HCT116 (cell line): ENCODE measurements around the gene EPHA8. TPM values are rescaled to one million over a fixed set of nuclear protein-coding genes. Genes with fewer than 3 reads are reported as not detected.
A peak's percentile ranks its signal among the peaks of the same experiment; 100 is the strongest.

Source experiments
- ATAC-seq: fragments of 200-7000 bp; cut with Tn5 transposase; 2 replicates; pipeline ENCODE4 v1.9.1; 2020; ENCODE audit warnings: mild to moderate bottlenecking, moderate library complexity
- BruUV-seq: library from RNA; stranded (reverse); fragments of 400-500 nt; replicated peaks from 2 replicates; lab custom pipeline; 2021; lab: Mats Ljungman, UMichigan
- CTCF ChIA-PET: fragments of 300-600 bp; sonication (Branson Sonifier 250); formaldehyde crosslinking; loops from one replicate; lab custom pipeline; 2021; ENCODE audit warnings: antibody characterized with exemption; lab: Charles Lee
- POLR2A ChIA-PET: fragments of 300-600, 350-600 bp; sonication (Branson Sonifier 250); formaldehyde crosslinking; loops from one replicate; lab custom pipeline; 2021; ENCODE audit warnings: antibody characterized with exemption; lab: Charles Lee
- RAD21 ChIA-PET, 2 experiments: fragments of 300-600 bp; sonication (Branson Sonifier 250); formaldehyde crosslinking; loops; one replicate each; lab custom pipeline; 2023; ENCODE audit warnings: low total read pairs in 2 of 2; ENCODE audit not compliant: uncharacterized antibody in 2 of 2, unreplicated experiment in 2 of 2, low non-redundant PET in 1 of 2; lab: Charles Lee
- DNase-seq: peaks from one replicate; pipeline ENCODE4 v3.0.0-alpha.2; 2010; ENCODE audit warnings: low read depth, low spot score
- H2AFZ ChIP-seq: fragments of 200-600 bp; shearing (Covaris generic), sonication (generic); 2 replicates; pipeline ENCODE4 v1.6.1; 2017; ENCODE audit warnings: low read depth, mixed run types, mixed read lengths, antibody characterized with exemption, low read length; ENCODE audit not compliant: poor library complexity, severe bottlenecking
- H3K27ac ChIP-seq: 2 replicates; pipeline ENCODE4 v1.5.1; 2012; ENCODE audit warnings: low read depth, low read length
- H3K27me3 ChIP-seq: fragments of 200-600 bp; sonication (generic); 2 replicates; pipeline ENCODE4 v1.6.1; 2016; ENCODE audit warnings: mixed run types, low read length, mixed read lengths; ENCODE audit not compliant: insufficient read depth
- H3K36me3 ChIP-seq, 2 experiments: fragments of 200-500 bp in 1 of 2; fragments of 200-600 bp in 1 of 2; sonication (Bioruptor generic) in 1 of 2; sonication (generic) in 1 of 2; 2 replicates each; pipeline versions ENCODE4 v1.5.1 to v1.6.1; 2014 to 2016; ENCODE audit warnings: low read length in 2 of 2, inconsistent platforms in 1 of 2, mixed read lengths in 1 of 2, mixed run types in 1 of 2; ENCODE audit not compliant: insufficient read depth in 2 of 2, control insufficient read depth in 1 of 2
- H3K4me1 ChIP-seq, 2 experiments: fragments of 200-600 bp in 1 of 2; sonication (generic) in 1 of 2; 2 replicates each; pipeline versions ENCODE4 v1.5.1 to v1.6.1; 2012 to 2017; ENCODE audit warnings: low read length in 2 of 2, inconsistent platforms in 1 of 2, mild to moderate bottlenecking in 1 of 2, mixed read lengths in 1 of 2, mixed run types in 1 of 2, moderate library complexity in 1 of 2; ENCODE audit not compliant: insufficient read depth in 2 of 2, control insufficient read depth in 1 of 2
- H3K4me2 ChIP-seq: fragments of 200-600 bp; sonication (generic); 2 replicates; pipeline ENCODE4 v1.6.1; 2017; ENCODE audit warnings: mixed run types, low read length, mixed read lengths
- H3K4me3 ChIP-seq, 2 experiments: fragments of 200-600 bp in 1 of 2; sonication (generic) in 1 of 2; replicated peaks in 1 of 2; 2 replicates each; pipeline ENCODE4 v1.5.1; 2011 to 2016; ENCODE audit warnings: low read length in 2 of 2, control low read depth in 1 of 2, low read depth in 1 of 2, mild to moderate bottlenecking in 1 of 2, mixed read lengths in 1 of 2, mixed run types in 1 of 2
- H3K79me2 ChIP-seq: fragments of 200-600 bp; sonication (generic); 2 replicates; pipeline ENCODE4 v1.6.1; 2017; ENCODE audit warnings: mild to moderate bottlenecking, mixed run types, low read length, moderate library complexity, mixed read lengths; ENCODE audit not compliant: insufficient read depth
- H3K9ac ChIP-seq: fragments of 200-600 bp; sonication (generic); 2 replicates; pipeline ENCODE4 v1.6.1; 2016; ENCODE audit warnings: low read length, mixed read lengths
- H3K9me2 ChIP-seq: fragments of 200-600 bp; sonication (generic), shearing (Covaris generic); 2 replicates; pipeline ENCODE4 v1.6.1; 2017; ENCODE audit warnings: mixed run types, mild to moderate bottlenecking, moderate library complexity; ENCODE audit not compliant: insufficient read depth
- H3K9me3 ChIP-seq, 2 experiments: fragments of 200-500 bp in 1 of 2; fragments of 200-600 bp in 1 of 2; sonication (Bioruptor generic) in 1 of 2; sonication (generic) in 1 of 2; 2 replicates each; pipeline ENCODE4 v1.6.1; 2014 to 2017; ENCODE audit warnings: low read length in 2 of 2, mixed read lengths in 2 of 2, inconsistent platforms in 1 of 2, low read depth in 1 of 2, mild to moderate bottlenecking in 1 of 2, mixed run types in 1 of 2, moderate library complexity in 1 of 2; ENCODE audit not compliant: control insufficient read depth in 1 of 2, insufficient read depth in 1 of 2
- H4K20me1 ChIP-seq: fragments of 200-600 bp; sonication (generic), shearing (Covaris generic); 2 replicates; pipeline ENCODE4 v1.6.1; 2017; ENCODE audit warnings: mixed run types, mild to moderate bottlenecking, moderate library complexity; ENCODE audit not compliant: insufficient read depth
- CTCF ChIP-seq, 3 experiments: fragments of 200-600 bp in 1 of 3; sonication (generic) in 1 of 3; IDR thresholded peaks in 2 of 3; conservative IDR thresholded peaks in 1 of 3; 2 replicates each; pipeline ENCODE4 v1.5.1; 2012 to 2017; ENCODE audit warnings: low read depth in 2 of 3, low read length in 2 of 3, antibody characterized with exemption in 1 of 3, borderline replicate concordance in 1 of 3, control low read depth in 1 of 3, mild to moderate bottlenecking in 1 of 3, mixed read lengths in 1 of 3, mixed run types in 1 of 3, moderate library complexity in 1 of 3; ENCODE audit not compliant: insufficient read depth in 1 of 3
- ELF1 ChIP-seq: IDR thresholded peaks from 2 replicates; pipeline ENCODE4 v1.6.1; 2012; ENCODE audit warnings: low read depth, borderline replicate concordance
- EZH2 ChIP-seq: fragments of 200-600 bp; sonication (generic); IDR thresholded peaks from 2 replicates; pipeline ENCODE4 v1.6.1; 2017; ENCODE audit warnings: antibody characterized with exemption, mixed run types
- EZH2phosphoT487 ChIP-seq: fragments of 200-600 bp; IDR thresholded peaks from 2 replicates; pipeline ENCODE4 v1.6.1; 2018; ENCODE audit warnings: antibody characterized with exemption, borderline replicate concordance
- FOSL1 ChIP-seq: IDR thresholded peaks from 2 replicates; pipeline ENCODE4 v1.6.1; 2012; ENCODE audit warnings: low read depth
- JUND ChIP-seq: IDR thresholded peaks from 2 replicates; pipeline ENCODE4 v1.6.1; 2012
- MAX ChIP-seq: IDR thresholded peaks from 2 replicates; pipeline ENCODE4 v1.6.1; 2012
- POLR2A ChIP-seq: IDR thresholded peaks from 2 replicates; pipeline ENCODE4 v1.7.0; 2011; ENCODE audit warnings: borderline replicate concordance; ENCODE audit not compliant: insufficient read depth, insufficient read length; ENCODE audit errors: extremely low read depth
- POLR2AphosphoS5 ChIP-seq: IDR thresholded peaks from 2 replicates; pipeline ENCODE4 v1.6.1; 2011; ENCODE audit warnings: mild to moderate bottlenecking, low read depth, low read length, moderate library complexity
- RAD21 ChIP-seq: IDR thresholded peaks from 2 replicates; pipeline ENCODE4 v1.6.1; 2012; ENCODE audit warnings: low read depth, mild to moderate bottlenecking
- REST ChIP-seq: IDR thresholded peaks from 2 replicates; pipeline ENCODE4 v1.6.1; 2012; ENCODE audit warnings: low read depth
- SP1 ChIP-seq: IDR thresholded peaks from 2 replicates; pipeline ENCODE4 v1.6.1; 2012; ENCODE audit warnings: low read depth
- SRF ChIP-seq: IDR thresholded peaks from 2 replicates; pipeline ENCODE4 v1.6.1; 2012; ENCODE audit warnings: low read depth
- TCF7L2 ChIP-seq: IDR thresholded peaks from 2 replicates; pipeline ENCODE4 v1.7.0; 2011; ENCODE audit warnings: borderline replicate concordance, inconsistent platforms; ENCODE audit not compliant: insufficient read depth, insufficient read length; ENCODE audit errors: extremely low read depth
- YY1 ChIP-seq: IDR thresholded peaks from 2 replicates; pipeline ENCODE4 v1.6.1; 2011; ENCODE audit warnings: low read length, low read depth, moderate library complexity, mild to moderate bottlenecking; ENCODE audit not compliant: insufficient replicate concordance; ENCODE audit errors: extremely low read depth
- ZFX ChIP-seq: fragments of 450-650 bp; IDR thresholded peaks from 2 replicates; pipeline ENCODE4 v1.6.1; 2017
- intact Hi-C: fragments of 100-400 bp; cut with micrococcal nuclease; formaldehyde crosslinking; loops from 2 replicates; pipeline ENCODE4 v1.10.0; 2022
- total RNA-seq: library from RNA; stranded (reverse); gene quantifications from one replicate; pipeline ENCODE4 v1.2.1, GENCODE V29; 2021; ENCODE audit not compliant: unreplicated experiment

EPHA8 gene
- total RNA-seq, 1 experiment from 2014 or later, result 0.30 TPM

GRCh38 chr1:22600817-22601605, 37.7 kb downstream of the EPHA8 start:
- no peak overlapping the region for H3K4me2 ChIP-seq
- no peak overlapping the region for H3K9ac ChIP-seq
- DNase-seq, result no peak
- intact Hi-C loops, result no loop called here
- ATAC-seq, result 0 out of 2 replicates have a peak, but pooled peaks have one; percentile 8
- H3K9me3 ChIP-seq, result no peaks in the 10 kb centered on the region
- H3K4me3 ChIP-seq, result no peak overlapping the region
- ChIA-PET CTCF (no interaction called here), RAD21 (no interaction called here), POLR2A (no interaction called here)
- no peaks in the 10 kb centered on the region for H3K9me2 ChIP-seq
- no peaks in the 10 kb centered on the region for H3K4me1 ChIP-seq
- H4K20me1 ChIP-seq, result no peaks in the 10 kb centered on the region
- H3K36me3 ChIP-seq, result no peaks in the 10 kb centered on the region
- no peak for TF ChIP-seq MAX
- no peak for TF ChIP-seq SRF
- no peak for TF ChIP-seq POLR2A
- no peak for TF ChIP-seq TCF7L2
- no peak for TF ChIP-seq REST
- TF ChIP-seq YY1, result no peak
- TF ChIP-seq JUND, result no peak
- TF ChIP-seq FOSL1, result no peak
- TF ChIP-seq POLR2AphosphoS5, result no peak
- TF ChIP-seq RAD21, result no peak
- no peak for TF ChIP-seq EZH2
- TF ChIP-seq ZFX, result no peak
- TF ChIP-seq SP1, result no peak
- no peak for TF ChIP-seq EZH2phosphoT487
- TF ChIP-seq ELF1, result no peak
- TF ChIP-seq CTCF (IDR thresholded peaks at IDR 0.05 in 2 of 3, conservative IDR thresholded peaks at IDR 0.05 in 1 of 3; ENCODE audit: borderline replicate concordance in 1 of 3, insufficient read depth in 1 of 3, low read depth in 2 of 3, low read length in 2 of 3), result no peak
- no peaks in the 10 kb centered on the region for H3K79me2 ChIP-seq
- H3K27me3 ChIP-seq, result peaks cover 30% of the 10 kb centered on the region
- no peak overlapping the region for H3K27ac ChIP-seq
- H2AFZ ChIP-seq, result no peak overlapping the region
- no TSS peak for BruUV-seq
